Fibroblast of lung (primary cell): ENCODE results near the gene INSC.

Experiments used
- CTCF ChIP-seq, 2 donors: IDR thresholded peaks in 1 of 2; conservative IDR thresholded peaks in 1 of 2; 1 replicate in 1 of 2; 2 replicates in 1 of 2; pipeline ENCODE4 v1.5.1; 2011 to 2012; ENCODE audit warnings: low read length in 2 of 2, control low read depth in 1 of 2, inconsistent platforms in 1 of 2, low read depth in 1 of 2, mild to moderate bottlenecking in 1 of 2
- EZH2 ChIP-seq: IDR thresholded peaks from 2 replicates; pipeline ENCODE4 v1.5.1; 2012; ENCODE audit warnings: low read length, control low read depth, mild to moderate bottlenecking; ENCODE audit errors: missing control alignments

DNA sequence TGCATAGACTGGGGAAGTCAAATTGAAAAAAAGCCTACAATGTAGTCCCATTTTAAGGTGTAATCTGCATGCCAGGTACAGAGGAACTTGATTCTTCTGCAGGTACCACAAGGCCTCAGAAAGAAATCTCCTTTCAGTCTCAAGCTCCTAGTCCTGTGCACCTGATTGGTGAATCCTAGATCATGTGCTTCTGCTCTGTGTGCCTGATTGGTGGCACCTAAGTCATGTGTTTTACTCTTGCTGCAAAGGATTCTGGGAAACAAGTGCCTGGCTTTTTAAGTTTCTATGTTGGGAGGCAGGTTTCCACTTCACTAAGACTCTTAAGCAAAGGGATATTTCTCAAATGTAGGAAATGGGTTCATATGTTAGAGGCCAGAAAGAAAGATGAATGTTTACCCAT lies 29.1 kb downstream of the INSC start:
- no peak for TF ChIP-seq CTCF (conservative IDR thresholded peaks at IDR 0.05 in 1 of 2, IDR thresholded peaks at IDR 0.05 in 1 of 2; ENCODE audit: low read depth in 1 of 2, low read length in 2 of 2)
- no peak for TF ChIP-seq EZH2
